T-helper 22 cell (primary cell): Measurements from ENCODE around the gene NECAB2.
"Not testable (repeated sequence)": the region's sequence is repeated elsewhere in the genome, so short reads cannot be mapped to it uniquely, and the experiment has no call there.

Source experiments
- DNase-seq: peaks from one replicate; pipeline ENCODE4 v3.0.0-alpha.2; 2020; ENCODE audit warnings: low read depth

Gene NECAB2

DNA sequence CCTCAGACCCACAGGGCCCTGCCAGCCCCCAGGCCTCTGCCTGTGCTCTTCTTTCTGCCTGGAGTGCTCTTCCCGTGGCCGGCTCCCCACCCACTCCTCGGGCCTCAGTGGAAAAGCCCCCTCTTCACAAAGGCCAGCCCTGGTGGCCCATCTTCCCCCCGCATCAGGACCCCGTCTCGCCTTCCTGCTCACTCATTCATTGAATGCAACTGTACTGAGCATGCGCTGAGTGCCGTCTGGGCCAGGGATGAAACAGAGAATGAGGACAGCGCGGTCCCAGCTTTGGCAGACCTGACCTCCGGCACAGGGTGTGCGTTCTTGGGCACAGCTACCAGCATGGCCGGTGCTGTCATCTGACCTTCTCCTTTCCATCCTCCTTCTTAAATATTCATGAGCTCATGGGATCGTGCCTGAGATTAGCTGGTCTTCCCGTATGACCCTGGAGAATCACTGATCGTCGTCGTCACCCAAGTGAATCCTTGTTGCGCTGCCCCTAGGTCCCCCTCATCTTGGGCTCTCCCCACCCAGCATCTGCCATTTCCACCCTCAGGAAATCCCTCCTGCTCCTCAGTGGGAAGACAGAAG, 31.4 kb upstream of the NECAB2 start:
- no peak for DNase-seq

DNA sequence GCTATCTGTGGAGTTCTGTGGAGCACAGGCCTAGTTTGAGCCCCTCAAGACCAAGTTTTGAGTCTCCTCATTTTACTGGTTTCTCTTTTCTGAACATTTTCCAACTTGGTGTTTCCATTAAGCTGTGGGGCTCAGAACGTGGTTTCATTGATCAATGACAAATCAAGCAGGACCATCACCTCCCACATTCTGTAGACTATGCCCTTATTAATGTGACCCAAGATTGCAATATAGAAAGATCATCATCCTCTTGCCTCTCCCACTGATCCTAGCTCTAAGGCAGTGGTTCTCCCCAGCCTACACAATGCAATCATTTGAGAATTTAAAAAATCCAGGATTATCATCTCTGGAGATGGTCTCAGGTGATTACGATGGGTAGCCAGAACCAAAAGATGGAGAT, 30.8 kb upstream of the NECAB2 start:
- DNase-seq, result no peak

DNA sequence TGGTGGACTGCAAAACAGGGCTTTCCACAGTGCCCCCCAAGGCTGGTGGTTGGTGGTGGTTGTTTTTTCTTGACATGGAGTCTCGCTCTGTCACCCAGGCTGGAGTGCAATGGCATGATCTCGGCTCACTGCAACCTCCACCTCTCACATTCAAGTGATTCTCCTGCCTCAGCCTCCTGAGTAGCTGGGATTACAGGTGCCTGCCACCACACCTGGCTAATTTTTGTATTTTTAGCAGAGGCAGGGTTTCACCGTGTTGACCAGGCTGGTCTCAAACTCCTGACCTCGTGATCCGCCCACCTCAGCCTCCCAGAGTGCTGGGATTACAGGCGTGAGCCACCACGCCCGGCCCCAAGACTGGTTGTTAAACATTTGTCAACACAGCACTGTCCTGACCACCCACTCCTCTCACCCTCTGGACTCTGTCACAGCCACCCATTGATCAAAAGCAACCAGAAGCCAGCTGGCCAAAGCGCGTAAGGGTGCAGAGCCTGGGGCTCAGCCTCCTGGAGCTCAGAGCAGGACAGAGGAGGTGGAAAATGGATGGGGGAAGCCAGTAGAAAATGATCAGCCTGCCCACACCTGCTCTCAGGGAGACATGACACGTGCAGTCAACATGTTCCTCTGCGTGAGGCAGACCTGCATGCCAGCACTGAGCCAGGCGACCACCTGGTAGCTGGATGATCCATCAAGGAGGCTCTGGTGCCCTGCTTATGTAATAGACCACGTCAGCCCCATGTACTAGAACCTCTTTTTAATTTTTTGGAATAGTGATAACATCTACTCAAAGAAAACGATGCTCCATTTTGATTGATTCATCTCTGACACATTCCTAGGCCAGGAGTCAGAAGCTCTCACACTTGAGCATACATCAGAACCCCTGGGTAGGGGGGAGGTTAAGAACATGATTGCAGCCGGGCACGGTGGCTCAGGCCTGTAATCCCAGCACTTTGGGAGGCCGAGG, 29.8 kb upstream of the NECAB2 start:
- DNase-seq, result no peak

DNA sequence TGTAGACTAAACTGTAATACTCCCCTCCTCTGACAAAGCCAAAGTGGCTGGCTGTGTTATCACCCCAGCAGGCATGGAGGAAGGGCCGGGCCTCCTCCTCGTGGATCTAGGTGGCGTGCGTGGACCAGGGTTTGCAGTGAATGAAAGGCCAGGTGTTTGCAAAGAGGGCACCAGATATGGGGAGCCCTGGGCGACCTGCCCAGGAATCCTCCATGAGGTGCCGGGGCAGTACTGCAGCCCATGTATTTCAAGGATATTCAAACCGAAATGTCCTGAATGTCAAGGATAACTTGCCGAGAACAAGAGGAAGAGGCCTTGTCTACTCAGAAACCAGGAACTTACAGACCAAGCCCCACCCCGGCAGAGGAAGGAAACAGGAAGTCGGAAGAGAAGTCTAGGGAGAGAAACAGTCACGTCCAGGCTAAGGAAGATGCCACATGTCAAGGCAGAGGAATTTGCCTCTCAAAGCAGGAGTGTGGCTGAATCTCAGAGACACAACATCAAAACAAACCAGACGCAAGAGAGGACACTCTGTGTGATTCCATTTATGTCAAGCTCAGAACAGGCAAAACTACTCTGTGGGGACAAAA, 28.7 kb upstream of the NECAB2 start:
- DNase-seq, result no peak

DNA sequence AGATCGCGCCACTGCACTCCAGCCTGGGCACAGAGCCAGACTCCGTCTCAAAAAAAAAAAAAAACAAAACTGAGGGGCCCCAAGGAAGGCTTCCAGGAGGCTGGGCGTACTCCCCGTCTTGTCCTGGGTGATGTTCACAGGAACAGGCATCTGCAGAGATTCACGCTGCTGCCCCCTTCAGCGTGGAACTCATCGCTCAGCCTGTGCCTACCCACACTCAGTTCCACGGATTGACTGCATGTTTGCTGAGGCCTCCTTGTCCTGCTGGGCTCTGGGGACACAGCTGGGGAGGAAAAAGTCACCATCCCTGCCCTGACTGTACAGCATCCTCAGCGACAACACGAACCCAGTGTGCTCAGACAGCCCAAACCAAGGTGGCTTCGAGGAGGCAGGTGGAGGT, 27.9 kb upstream of the NECAB2 start:
- no peak for DNase-seq

DNA sequence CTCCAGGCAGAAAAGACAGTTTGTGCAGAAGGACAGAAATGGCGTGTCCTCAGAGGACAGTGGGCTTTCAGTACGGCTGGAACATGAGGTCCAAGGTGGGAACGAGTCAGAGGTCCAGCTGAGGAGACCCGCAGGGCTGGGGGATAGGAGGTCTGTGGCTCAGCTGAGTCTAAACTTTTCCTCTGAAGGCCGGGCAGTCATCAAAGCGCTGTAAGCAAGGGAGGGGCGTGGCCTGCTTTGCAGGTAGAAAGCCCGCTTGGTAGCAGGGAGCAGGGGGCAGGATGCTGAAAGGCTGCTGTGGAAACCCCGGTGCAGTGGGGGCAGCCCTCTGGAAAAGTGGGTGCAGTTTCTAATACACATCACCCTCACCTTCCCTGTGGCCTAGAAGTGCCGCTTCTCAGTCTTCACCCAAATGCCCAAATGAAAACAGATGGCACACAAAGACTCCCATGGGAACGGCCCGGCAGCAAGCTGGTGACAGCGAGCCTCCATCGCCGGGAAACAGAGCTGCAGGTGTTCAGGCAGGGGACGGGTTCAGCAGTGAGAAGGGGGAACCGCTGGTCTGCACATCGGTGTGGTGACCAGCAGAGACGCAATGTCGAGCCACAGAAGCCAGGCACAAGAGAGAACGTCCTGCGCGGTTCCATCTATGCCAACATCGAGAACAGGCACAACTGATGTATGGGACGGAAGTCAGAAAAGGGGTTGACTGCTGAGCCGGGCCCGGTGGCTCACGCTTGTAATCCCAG, 27.2 kb upstream of the NECAB2 start:
- no peak for DNase-seq

DNA sequence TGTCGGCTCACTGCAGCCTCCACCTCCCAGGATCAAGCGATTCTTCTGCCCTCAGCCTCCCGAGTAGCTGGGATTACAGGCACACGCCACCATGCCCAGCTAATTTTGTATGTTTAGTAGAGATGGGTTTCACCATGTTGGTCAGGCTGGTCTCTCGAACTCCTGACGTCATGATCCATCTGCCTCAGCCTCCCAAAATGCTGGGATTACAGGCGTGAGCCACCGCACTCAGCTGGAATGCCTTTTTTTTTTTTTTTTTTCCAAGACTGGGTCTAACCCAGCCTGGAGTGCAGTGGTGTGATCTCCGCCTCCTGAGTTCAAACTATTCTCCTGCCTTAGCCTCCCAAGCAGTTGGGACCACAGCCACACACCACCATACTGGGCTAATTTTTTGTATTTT, 26.5 kb upstream of the NECAB2 start:
- DNase-seq, result not testable (repeated sequence)

DNA sequence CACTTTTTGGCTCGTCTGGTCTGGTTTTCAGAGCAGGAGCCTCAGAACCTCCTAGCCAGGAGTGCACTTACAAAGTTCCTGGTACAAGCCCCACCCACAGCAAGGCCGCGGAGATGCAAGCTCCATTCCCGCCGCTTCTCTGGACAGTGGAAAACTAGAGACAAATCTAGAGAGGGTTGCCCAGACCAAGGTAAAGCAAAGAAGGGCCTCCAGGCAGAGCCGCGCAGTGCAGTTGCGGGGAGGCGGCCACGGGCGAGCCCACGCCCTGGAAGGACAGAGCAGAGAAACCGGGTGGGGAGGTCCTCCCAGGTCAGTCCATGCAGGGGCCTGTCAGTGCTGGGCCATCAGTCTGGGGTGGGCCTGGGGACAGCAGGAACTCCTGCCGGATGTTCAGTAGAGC, 26.0 kb upstream of the NECAB2 start:
- DNase-seq, result no peak

DNA sequence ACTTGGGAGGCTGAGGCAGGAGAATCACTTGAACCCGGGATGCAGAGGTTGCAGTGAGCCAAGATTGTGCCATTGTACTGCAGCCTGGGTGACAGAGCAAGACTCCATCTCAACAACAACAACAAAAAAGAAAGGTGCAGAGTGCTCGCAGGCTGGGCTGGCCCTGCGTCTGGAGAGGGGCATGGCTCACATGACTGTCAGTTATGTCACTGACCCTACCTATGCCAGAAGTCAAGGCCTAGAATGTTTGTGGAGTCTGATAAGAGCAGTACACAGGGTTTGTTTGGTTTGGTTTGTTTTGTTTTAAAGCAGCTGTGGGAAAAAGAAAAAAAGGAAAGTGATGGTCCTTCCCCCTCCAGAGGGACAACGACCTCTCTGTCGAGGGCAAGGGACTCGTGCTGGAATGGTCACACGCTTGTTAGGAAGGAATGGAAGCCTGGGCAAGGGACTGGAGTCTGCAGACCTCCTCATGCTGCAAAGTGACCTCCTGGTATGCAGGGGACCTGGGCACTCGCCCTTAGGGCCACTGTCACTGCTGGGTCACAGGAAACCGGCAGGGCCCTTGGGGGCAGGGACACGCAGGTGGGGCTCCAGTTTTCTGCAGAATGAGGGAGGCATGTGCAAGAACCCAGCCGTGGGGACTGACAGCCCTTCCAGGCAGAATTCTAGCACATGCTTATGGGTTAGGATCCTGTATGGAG, 25.1 kb upstream of the NECAB2 start:
- DNase-seq, result no peak

DNA sequence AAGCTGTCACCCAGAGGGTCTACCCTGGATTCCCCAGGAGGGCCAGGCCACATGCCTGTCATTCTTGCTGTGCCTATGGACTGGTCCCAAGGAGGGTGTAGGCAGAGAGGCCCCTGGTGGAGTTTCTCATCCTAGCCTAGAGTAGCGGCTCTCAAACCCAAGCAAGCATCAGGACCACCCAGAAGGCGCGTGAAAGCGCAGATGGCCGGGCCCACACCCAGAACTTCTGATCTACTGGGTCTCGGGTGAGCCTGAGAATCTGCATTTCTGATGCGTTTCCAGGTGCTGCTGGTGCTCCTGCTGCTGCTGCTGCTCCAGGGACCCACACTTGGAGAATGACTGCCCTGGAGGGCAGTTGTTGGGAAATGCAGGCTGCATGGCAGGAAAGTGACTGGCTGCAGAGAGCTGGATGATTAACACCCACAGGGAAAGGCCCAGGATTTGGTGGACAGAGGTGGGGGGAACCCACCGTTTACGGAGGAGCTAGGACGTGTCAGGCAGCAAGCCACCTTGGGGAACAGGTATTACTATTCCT, 24.5 kb upstream of the NECAB2 start:
- DNase-seq, result no peak

DNA sequence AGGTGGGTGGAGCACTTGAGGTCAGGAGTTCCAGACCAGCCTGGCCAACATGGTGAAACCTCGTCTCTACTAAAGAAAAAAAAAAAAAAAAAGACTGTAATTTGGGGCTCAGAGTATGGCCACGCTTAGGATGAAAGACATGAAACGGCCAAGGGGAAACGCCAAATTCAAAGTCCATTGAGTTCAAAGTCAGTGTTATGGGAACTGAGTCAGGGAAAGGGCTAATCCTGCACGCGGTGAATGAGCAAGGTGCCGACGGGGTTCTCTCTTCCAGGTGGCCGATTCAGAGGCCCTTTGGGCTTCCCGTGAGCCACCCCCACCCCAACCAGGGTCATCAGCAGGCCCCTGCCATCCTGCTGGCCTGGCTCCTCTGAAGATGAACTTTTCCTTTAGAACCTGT, 22.5 kb upstream of the NECAB2 start:
- DNase-seq, result no peak

DNA sequence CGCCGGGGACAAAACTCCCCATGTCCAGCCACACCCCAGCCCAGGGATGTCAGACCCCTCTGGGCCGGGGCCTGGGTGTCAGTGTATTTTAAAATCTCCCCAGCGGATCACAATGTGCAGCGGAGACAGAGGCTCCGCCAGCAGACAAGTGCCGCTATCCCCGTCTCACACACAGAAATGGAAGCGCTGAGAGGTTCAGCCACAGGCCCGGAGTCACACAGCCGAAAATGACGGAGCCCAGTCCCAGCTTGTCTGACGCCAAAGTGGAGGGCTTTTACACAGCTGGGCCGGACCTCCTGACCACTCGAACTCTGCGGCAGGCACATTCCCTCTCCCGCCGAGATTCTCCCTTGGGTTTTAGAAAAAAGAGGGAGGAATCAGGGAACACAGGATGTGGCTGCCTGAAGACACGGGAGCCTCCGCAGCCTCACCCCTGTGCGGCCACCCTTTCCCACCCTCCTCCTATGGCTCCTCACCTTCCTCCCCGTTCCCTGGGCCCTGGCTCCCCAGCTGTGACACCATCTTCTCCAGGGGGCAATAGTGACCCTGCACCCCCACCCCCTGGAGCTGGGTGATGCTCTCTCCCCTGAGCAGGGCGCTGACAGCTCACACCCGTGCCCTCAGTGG, 21.8 kb upstream of the NECAB2 start:
- no peak for DNase-seq

DNA sequence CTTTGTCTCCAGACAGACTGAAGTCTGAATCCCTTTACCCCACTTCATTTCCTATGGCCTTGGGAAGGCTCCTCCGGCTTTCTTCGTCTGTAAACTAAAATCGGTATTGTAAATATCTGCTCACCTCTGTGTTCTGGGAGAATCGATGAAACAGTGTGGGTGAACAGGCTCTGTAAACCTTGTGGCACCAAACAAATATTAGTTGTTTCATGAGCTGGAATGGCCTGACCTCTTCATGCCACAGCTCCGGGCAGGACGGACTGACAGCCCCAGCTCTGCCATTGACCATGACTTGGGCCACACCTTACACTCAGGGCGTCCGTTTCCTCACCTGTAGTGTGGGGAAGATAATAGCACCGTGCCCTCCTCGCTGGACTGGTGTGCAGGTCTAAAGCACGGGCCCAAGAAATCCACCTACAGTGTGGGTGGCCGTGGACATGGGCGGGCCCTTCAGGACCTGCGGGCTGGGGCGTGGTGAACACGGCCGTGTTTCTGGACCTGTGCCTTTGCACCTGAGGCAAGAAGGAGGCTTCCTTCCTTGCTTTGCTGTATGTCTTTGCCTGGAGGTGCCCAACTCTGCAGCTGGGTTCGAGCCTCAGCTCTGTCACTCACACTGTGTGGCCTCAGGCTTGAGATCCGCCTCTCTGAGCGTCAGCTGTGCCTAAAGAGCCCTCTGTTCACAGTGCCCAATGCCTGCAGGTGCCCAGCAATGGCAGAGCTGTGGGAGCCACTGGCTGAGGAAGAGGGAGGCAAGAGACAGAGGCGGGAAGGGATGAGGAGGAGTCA, 21.1 kb upstream of the NECAB2 start:
- no peak for DNase-seq

DNA sequence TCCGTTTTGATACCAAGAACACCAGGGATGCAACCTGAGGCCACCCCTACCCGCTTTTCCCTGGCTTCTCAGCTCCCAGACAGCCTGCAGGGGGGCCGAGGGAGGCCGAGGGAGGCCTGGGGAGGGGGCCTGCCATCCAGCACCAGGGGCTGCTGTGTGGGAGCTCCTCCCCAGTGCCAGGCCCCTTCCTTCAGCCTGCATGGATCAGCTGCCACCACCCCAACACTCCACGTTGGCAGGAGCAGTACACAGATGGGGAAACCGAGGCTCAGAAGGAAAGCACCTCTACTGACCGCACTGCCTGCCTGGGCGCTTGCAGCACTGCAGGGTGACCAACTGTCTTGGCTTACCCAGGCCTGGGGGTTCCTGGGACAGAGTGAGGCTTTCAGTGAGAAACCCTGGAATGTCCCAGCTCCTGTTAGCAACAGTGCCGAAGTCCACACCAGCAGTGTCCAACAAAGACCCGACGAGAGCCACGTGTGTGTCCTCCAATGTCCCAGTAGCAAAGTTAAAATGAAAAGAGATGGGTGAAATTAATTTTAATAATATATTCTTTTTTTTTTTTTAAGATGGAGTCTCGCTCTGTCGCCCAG, 20.3 kb upstream of the NECAB2 start:
- no peak for DNase-seq

DNA sequence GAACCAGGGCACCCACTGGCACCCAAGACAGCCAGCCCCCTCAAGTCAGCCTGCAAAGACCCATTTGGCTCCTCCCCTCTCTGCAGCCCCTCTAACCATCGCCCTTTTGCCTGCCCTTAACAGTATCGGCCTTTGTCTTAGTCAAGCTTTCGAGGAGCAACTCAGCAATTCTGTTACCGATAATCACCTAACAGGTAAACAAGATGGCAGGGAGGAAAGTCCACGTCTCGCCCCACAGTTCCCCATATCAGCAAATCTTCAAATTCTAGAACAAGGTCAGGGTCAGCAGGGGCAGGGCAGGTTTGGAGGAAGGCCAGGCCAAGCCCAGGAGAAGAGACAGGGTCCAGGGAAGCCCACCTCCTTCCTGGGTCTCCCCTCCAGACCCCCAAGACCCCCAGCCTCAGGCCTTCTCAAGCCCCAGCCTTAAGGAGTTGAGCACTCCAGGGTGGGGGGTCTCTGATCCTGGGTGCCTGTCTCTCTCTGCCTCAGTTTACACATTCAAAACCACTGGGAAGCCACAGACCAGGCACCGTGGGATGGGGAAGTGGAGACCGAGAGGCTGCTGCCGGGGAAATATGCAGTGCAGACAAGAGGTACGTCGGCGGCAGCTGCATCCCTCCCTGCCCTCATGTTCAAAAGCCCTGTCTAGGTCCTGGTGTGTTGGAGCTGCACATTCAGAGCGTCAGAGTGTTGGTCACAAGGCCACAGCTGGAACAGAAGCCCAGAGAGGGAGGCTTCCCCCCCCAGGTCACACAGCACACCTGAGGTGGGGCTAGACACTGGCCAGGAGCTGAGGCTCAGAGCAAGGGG, 18.9 kb upstream of the NECAB2 start:
- no peak for DNase-seq

DNA sequence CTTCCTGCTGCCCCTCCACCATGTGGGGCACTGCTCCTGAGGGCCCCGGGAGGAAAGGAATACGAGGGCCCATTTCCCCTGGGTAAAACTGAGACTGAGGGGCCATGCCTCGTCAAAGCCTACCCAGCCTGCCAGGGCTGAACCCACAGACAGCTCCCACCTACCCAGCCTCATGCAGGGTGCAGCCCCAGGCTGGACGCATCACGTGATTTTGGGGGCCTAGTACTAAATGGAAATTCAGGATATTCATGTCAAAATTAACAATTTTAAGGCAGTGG, 18.4 kb upstream of the NECAB2 start:
- no peak for DNase-seq

DNA sequence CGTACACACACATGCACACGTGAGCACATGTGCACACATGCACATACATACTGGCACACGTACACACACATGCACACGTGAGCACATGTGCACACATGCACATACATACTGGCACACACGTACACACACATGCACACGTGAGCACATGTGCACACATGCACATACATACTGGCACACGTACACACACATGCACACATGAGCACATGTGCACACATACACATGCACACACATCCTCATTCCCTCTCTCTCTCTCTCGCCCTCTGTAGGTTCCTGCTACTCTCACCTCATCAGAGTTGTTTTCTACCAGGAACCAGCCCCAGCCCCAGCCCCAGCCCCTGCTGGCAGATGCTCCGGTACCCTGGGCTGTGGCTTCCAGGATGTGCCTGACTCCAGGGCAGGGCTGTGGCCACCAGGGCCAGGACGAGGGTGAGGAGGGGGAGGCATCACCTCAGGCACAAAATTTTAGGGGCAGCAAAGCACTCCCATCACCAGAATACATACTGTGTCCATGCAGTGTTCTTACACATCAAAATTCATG, 17.1 kb upstream of the NECAB2 start:
- not testable (repeated sequence) for DNase-seq

DNA sequence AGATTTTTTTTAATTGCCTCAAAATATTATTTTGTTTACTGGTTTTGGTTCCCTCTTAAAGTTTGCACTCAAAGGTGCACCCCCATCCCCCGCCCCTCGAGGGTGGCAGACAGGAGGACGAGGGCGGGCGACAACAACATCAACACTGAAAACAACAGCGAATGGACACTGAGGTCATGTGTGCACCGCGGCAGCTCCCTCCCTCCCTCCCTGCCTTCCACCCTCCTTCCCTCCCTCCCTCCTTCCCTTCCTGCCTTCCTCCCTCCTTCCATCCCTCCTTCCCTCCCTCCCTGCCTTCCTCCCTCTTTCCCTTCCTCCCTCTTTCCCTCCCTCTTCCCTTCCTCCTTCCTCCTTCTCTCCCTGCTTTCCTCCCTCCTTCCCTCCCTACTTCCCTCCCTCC, 16.5 kb upstream of the NECAB2 start:
- no peak for DNase-seq

DNA sequence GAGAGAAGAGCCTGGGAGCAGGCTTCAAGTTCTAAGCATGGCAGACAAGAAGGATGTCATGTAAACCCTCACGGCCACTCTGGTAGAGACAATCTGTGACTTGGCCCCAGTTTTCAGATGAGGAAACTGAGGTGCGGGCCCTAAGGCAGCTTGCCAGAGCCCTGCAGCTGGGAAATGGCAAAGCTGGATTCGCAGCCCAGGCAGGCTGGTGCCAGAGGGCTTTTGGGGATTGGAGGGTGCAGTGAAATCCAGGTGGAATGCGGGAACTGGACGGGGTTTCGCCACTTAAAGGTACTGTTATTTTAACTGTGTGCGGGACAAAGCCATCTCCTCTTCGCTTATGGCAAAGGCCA, 15.5 kb upstream of the NECAB2 start:
- DNase-seq, result no peak
